ENCODE measurements around the gene TCTN3.
"Not testable (repeated sequence)": the region's sequence is repeated elsewhere in the genome, so short reads cannot be mapped to it uniquely, and the experiment has no call there.

TCTN3 gene

GRCh38 chr10:95635319-95635733 lies 58.4 kb downstream of the TCTN3 start:
- TF ChIP-seq, protein P1, sequence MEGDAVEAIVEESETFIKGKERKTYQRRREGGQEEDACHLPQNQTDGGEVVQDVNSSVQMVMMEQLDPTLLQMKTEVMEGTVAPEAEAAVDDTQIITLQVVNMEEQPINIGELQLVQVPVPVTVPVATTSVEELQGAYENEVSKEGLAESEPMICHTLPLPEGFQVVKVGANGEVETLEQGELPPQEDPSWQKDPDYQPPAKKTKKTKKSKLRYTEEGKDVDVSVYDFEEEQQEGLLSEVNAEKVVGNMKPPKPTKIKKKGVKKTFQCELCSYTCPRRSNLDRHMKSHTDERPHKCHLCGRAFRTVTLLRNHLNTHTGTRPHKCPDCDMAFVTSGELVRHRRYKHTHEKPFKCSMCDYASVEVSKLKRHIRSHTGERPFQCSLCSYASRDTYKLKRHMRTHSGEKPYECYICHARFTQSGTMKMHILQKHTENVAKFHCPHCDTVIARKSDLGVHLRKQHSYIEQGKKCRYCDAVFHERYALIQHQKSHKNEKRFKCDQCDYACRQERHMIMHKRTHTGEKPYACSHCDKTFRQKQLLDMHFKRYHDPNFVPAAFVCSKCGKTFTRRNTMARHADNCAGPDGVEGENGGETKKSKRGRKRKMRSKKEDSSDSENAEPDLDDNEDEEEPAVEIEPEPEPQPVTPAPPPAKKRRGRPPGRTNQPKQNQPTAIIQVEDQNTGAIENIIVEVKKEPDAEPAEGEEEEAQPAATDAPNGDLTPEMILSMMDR (conservative IDR thresholded peaks at IDR 0.05; ENCODE audit: low read depth, low read length), result no peak
- no peak overlapping the region for H3K4me3 ChIP-seq (ENCODE audit: low read length)
- DNase-seq (ENCODE audit: low read depth), result no peak

DNA sequence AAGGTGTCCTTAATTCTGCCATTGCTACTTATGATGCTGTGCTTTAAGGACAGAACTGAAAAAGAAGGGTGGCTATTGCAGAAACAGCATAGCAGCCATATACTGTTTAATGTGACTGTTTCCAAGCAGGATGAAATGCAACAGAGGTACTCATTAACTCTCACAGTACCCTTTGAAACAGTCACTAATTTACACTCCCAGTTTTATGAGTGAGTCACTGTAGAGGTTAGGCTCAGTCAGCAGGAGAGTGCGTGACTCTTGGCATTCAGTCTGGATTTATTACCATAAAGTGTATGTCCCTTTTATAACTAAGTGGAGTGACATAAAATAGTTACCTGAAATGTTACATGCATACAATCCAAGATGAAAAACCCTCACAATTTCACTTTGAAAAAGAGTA lies 64.9 kb downstream of the TCTN3 start:
- TF ChIP-seq, protein P1 (conservative IDR thresholded peaks at IDR 0.05; ENCODE audit: low read depth, low read length), result no peak
- peak; percentile 12 for DNase-seq (ENCODE audit: low read depth)
- H3K4me3 ChIP-seq (ENCODE audit: low read length), result no peak overlapping the region

GRCh38 chr10:95626500-95626899 lies 67.2 kb downstream of the TCTN3 start:
- H3K4me3 ChIP-seq (ENCODE audit: low read length), result no peak overlapping the region
- DNase-seq (ENCODE audit: low read depth), result no peak
- TF ChIP-seq, protein P1 (conservative IDR thresholded peaks at IDR 0.05; ENCODE audit: low read depth, low read length), result no peak

- not testable (repeated sequence) for H3K4me3 ChIP-seq (ENCODE audit: low read length)
Observed at GRCh38 chr10:95620415-95620814, 73.3 kb downstream of the TCTN3 start.

GRCh38 chr10:95618101-95618500 lies 75.6 kb downstream of the TCTN3 start:
- TF ChIP-seq, protein P1 (conservative IDR thresholded peaks at IDR 0.05; ENCODE audit: low read depth, low read length), result no peak
- DNase-seq (ENCODE audit: low read depth), result no peak
- H3K4me3 ChIP-seq (ENCODE audit: low read length), result no peak overlapping the region

More at GRCh38 chr10:95620415-95620814, 73.3 kb downstream of the TCTN3 start:
- not testable (repeated sequence) for DNase-seq (ENCODE audit: low read depth)

- H3K4me3 ChIP-seq (ENCODE audit: low read length), result no peak overlapping the region
- no peak for DNase-seq (ENCODE audit: low read depth)
- TF ChIP-seq, protein P1 (conservative IDR thresholded peaks at IDR 0.05; ENCODE audit: low read depth, low read length), result no peak
Observed at GRCh38 chr10:95616446-95616845, 77.3 kb downstream of the TCTN3 start.

Measured in retinal pigment epithelial cell (primary cell).